ENCODE results near the gene TBXA2R.
A peak's percentile ranks its signal among the peaks of the same experiment; 100 is the strongest.
"Not testable (repeated sequence)": the region's sequence is repeated elsewhere in the genome, so short reads cannot be mapped to it uniquely, and the experiment has no call there.

The TBXA2R gene

GRCh38 chr19:3570606-3571011 is 36.1 kb downstream of the TBXA2R start:
- DNase-seq (ENCODE audit: low read depth) = no peak
- no peak overlapping the region for H3K4me3 ChIP-seq (ENCODE audit: low read length)
- TF ChIP-seq CTCF (conservative IDR thresholded peaks at IDR 0.05; ENCODE audit: low read depth, low read length) = no peak

GRCh38 chr19:3570042-3570441 is 36.6 kb downstream of the TBXA2R start:
- not testable (repeated sequence) for DNase-seq (ENCODE audit: low read depth); H3K4me3 ChIP-seq (ENCODE audit: low read length)

GRCh38 chr19:3565139-3565538 is 41.5 kb downstream of the TBXA2R start:
- no peak for TF ChIP-seq CTCF (conservative IDR thresholded peaks at IDR 0.05; ENCODE audit: low read depth, low read length)
- no peak overlapping the region for H3K4me3 ChIP-seq (ENCODE audit: low read length)
- DNase-seq (ENCODE audit: low read depth) = no peak

- DNase-seq (ENCODE audit: low read depth) = no peak
- TF ChIP-seq CTCF (conservative IDR thresholded peaks at IDR 0.05; ENCODE audit: low read depth, low read length) = no peak
- no peak overlapping the region for H3K4me3 ChIP-seq (ENCODE audit: low read length)
Observed at GRCh38 chr19:3563709-3564524, 42.8 kb downstream of the TBXA2R start.

- peak within 1 kb of the TSS; percentile 74 for H3K4me3 ChIP-seq (ENCODE audit: low read length)
- peak; percentile 83 for DNase-seq (ENCODE audit: low read depth)
- no peak for TF ChIP-seq CTCF (conservative IDR thresholded peaks at IDR 0.05; ENCODE audit: low read depth, low read length)
Observed at GRCh38 chr19:3557461-3558248, 49.0 kb downstream of the TBXA2R start, which contains the start of gene MFSD12. MFSD12 (minus strand) TSS chr19:3557586; CDS start chr19:3557403, 183 bp downstream.

GRCh38 chr19:3556978-3557460 is 49.7 kb downstream of the TBXA2R start:
- DNase-seq (ENCODE audit: low read depth) = no peak
- peak overlapping the region; percentile 74 for H3K4me3 ChIP-seq (ENCODE audit: low read length)
- no peak for TF ChIP-seq CTCF (conservative IDR thresholded peaks at IDR 0.05; ENCODE audit: low read depth, low read length)

- no peak for TF ChIP-seq CTCF (conservative IDR thresholded peaks at IDR 0.05; ENCODE audit: low read depth, low read length)
- peak overlapping the region; percentile 74 for H3K4me3 ChIP-seq (ENCODE audit: low read length)
- DNase-seq (ENCODE audit: low read depth) = no peak
Observed at GRCh38 chr19:3556423-3556977, 50.2 kb downstream of the TBXA2R start.
